Astrocyte (in vitro differentiated cells and primary cell): Measurements from ENCODE around the gene PEX5L. TPM values are rescaled to one million over a fixed set of nuclear protein-coding genes. Genes with fewer than 3 reads are reported as not detected.

ENCODE experiments used
- DNase-seq: peaks from one replicate; pipeline ENCODE4 v3.0.0-alpha.2; 2010; ENCODE audit warnings: low read depth
- FAIRE-seq: peaks from 2 replicates; lab custom pipeline; 2011; peaks lifted over from hg19 to GRCh38; lab: Jason Lieb, UNC
- H2AFZ ChIP-seq: 2 replicates; pipeline ENCODE4 v1.6.0; 2012; ENCODE audit warnings: low read depth, low read length, inconsistent platforms
- H3K27ac ChIP-seq: 2 replicates; pipeline ENCODE4 v1.5.1; 2011; ENCODE audit warnings: low read depth, low read length, inconsistent platforms
- H3K27me3 ChIP-seq: 2 replicates; pipeline ENCODE4 v1.6.0; 2011; ENCODE audit warnings: low read length, inconsistent platforms; ENCODE audit not compliant: insufficient read depth
- H3K36me3 ChIP-seq: 2 replicates; pipeline ENCODE4 v1.5.1; 2011; ENCODE audit warnings: low read length, inconsistent platforms; ENCODE audit not compliant: insufficient read depth
- H3K4me1 ChIP-seq: 2 replicates; pipeline ENCODE4 v1.5.1; 2011; ENCODE audit warnings: low read length, inconsistent platforms; ENCODE audit not compliant: insufficient read depth
- H3K4me2 ChIP-seq: 2 replicates; pipeline ENCODE4 v1.6.0; 2012; ENCODE audit warnings: low read length, inconsistent platforms
- H3K4me3 ChIP-seq: 2 replicates; pipeline ENCODE4 v1.5.1; 2011; ENCODE audit warnings: low read depth, mild to moderate bottlenecking, low read length, inconsistent platforms; ENCODE audit not compliant: insufficient read depth
- H3K79me2 ChIP-seq: 2 replicates; pipeline ENCODE4 v1.6.0; 2012; ENCODE audit warnings: mild to moderate bottlenecking, low read length, inconsistent platforms; ENCODE audit not compliant: insufficient read depth
- H3K9ac ChIP-seq: 2 replicates; pipeline ENCODE4 v1.6.0; 2012; ENCODE audit warnings: mild to moderate bottlenecking, low read length, inconsistent platforms
- H3K9me3 ChIP-seq: 2 replicates; pipeline ENCODE4 v1.5.1; 2012; ENCODE audit warnings: low read depth, mild to moderate bottlenecking, low read length, inconsistent platforms; ENCODE audit not compliant: insufficient read depth
- H4K20me1 ChIP-seq: 2 replicates; pipeline ENCODE4 v1.6.0; 2012; ENCODE audit warnings: low read length, inconsistent platforms; ENCODE audit not compliant: insufficient read depth
- H3K27ac Mint-ChIP-seq: one replicate; pipeline ENCODE4 v1.8.0; 2021; ENCODE audit warnings: mild to moderate bottlenecking, mixed read lengths; ENCODE audit not compliant: unreplicated experiment
- H3K27me3 Mint-ChIP-seq: one replicate; pipeline ENCODE4 v1.8.0; 2021; ENCODE audit warnings: low read depth, mixed read lengths; ENCODE audit not compliant: unreplicated experiment
- H3K36me3 Mint-ChIP-seq: one replicate; pipeline ENCODE4 v1.8.0; 2021; ENCODE audit warnings: low read depth, mixed read lengths; ENCODE audit not compliant: unreplicated experiment
- H3K4me1 Mint-ChIP-seq: one replicate; pipeline ENCODE4 v1.8.0; 2021; ENCODE audit warnings: low read depth, mixed read lengths; ENCODE audit not compliant: unreplicated experiment
- H3K4me3 Mint-ChIP-seq: one replicate; pipeline ENCODE4 v1.8.0; 2021; ENCODE audit warnings: mild to moderate bottlenecking, moderate library complexity, mixed read lengths; ENCODE audit not compliant: unreplicated experiment
- H3K9me3 Mint-ChIP-seq: one replicate; pipeline ENCODE4 v1.8.0; 2021; ENCODE audit warnings: mild to moderate bottlenecking, mixed read lengths; ENCODE audit not compliant: unreplicated experiment
- CTCF ChIP-seq: IDR thresholded peaks from 2 replicates; pipeline ENCODE4 v1.5.1; 2011; ENCODE audit warnings: low read depth, mild to moderate bottlenecking, inconsistent platforms, low read length, moderate library complexity; ENCODE audit not compliant: insufficient read depth
- EZH2 ChIP-seq: IDR thresholded peaks from 2 replicates; pipeline ENCODE4 v1.6.1; 2012; ENCODE audit warnings: mild to moderate bottlenecking, low read length, inconsistent platforms; ENCODE audit not compliant: insufficient read depth
- total RNA-seq: library from RNA; stranded (reverse); gene quantifications from 2 replicates; pipeline ENCODE4 v1.2.1, GENCODE V29; 2021

PEX5L gene
- total RNA-seq, 1 donor from 2014 or later: 0.43 TPM

- no peaks in the 10 kb centered on the region for H3K27me3 Mint-ChIP-seq
- Histone ChIP-seq H3K4me2 (no peak overlapping the region), H3K9me3 (no peaks in the 10 kb centered on the region), H3K4me3 (no peak overlapping the region), H3K79me2 (no peaks in the 10 kb centered on the region), H4K20me1 (no peaks in the 10 kb centered on the region), H2AFZ (no peak overlapping the region), H3K36me3 (no peaks in the 10 kb centered on the region), H3K9ac (no peak overlapping the region), H3K4me1 (no peaks in the 10 kb centered on the region), H3K27ac (no peak overlapping the region), H3K27me3 (no peaks in the 10 kb centered on the region)
- no peak overlapping the region for H3K4me3 Mint-ChIP-seq
- no peaks in the 10 kb centered on the region for H3K36me3 Mint-ChIP-seq
- no peaks in the 10 kb centered on the region for H3K4me1 Mint-ChIP-seq
- no peak for DNase-seq
- TF ChIP-seq CTCF: no peak
- no peak for TF ChIP-seq EZH2
- H3K9me3 Mint-ChIP-seq: no peaks in the 10 kb centered on the region
- no peak overlapping the region for H3K27ac Mint-ChIP-seq
- no peak for FAIRE-seq
Measured at GRCh38 chr3:179981646-179982045, 55.1 kb downstream of the PEX5L start.

GRCh38 chr3:179977356-179977755 is 59.4 kb downstream of the PEX5L start:
- no peaks in the 10 kb centered on the region for H3K27me3 Mint-ChIP-seq
- no peaks in the 10 kb centered on the region for H3K9me3 Mint-ChIP-seq
- H3K4me1 ChIP-seq: no peaks in the 10 kb centered on the region
- no peak overlapping the region for H3K27ac ChIP-seq
- H3K4me2 ChIP-seq: no peak overlapping the region
- FAIRE-seq (no peak), DNase-seq (no peak)
- no peak overlapping the region for H2AFZ ChIP-seq
- H3K4me3 ChIP-seq: no peak overlapping the region
- H3K27ac Mint-ChIP-seq: no peak overlapping the region
- no peaks in the 10 kb centered on the region for H3K79me2 ChIP-seq
- no peak overlapping the region for H3K4me3 Mint-ChIP-seq
- H3K4me1 Mint-ChIP-seq: peaks cover 2% of the 10 kb centered on the region
- no peak for TF ChIP-seq CTCF
- no peak for TF ChIP-seq EZH2
- H3K36me3 Mint-ChIP-seq: no peaks in the 10 kb centered on the region
- no peaks in the 10 kb centered on the region for H3K9me3 ChIP-seq
- no peak overlapping the region for H3K9ac ChIP-seq
- no peaks in the 10 kb centered on the region for H3K36me3 ChIP-seq
- no peaks in the 10 kb centered on the region for H4K20me1 ChIP-seq
- no peaks in the 10 kb centered on the region for H3K27me3 ChIP-seq

- TF ChIP-seq EZH2 (no peak), CTCF (no peak)
- Histone ChIP-seq H3K4me3 (no peak overlapping the region), H3K79me2 (no peaks in the 10 kb centered on the region), H2AFZ (peak overlapping the region; percentile 16), H4K20me1 (no peaks in the 10 kb centered on the region), H3K9ac (no peak overlapping the region), H3K4me2 (peak overlapping the region; percentile 3), H3K36me3 (no peaks in the 10 kb centered on the region), H3K9me3 (no peaks in the 10 kb centered on the region), H3K27ac (no peak overlapping the region), H3K27me3 (no peaks in the 10 kb centered on the region), H3K4me1 (no peaks in the 10 kb centered on the region)
- Mint-ChIP-seq H3K27me3 (no peaks in the 10 kb centered on the region), H3K9me3 (no peaks in the 10 kb centered on the region), H3K4me3 (no peak overlapping the region), H3K4me1 (peaks cover 6% of the 10 kb centered on the region), H3K36me3 (no peaks in the 10 kb centered on the region), H3K27ac (no peak overlapping the region)
- no peak for DNase-seq
- no peak for FAIRE-seq
Measured at GRCh38 chr3:179973931-179974361, 62.8 kb downstream of the PEX5L start.
